Stimulated activated CD4-positive, alpha-beta T cell treated with anti-CD3 and anti-CD28 coated beads, Interleukin-2, amount 100 ng/mL, for 48 hours (primary cell): ENCODE results near the gene DTNBP1.
A peak's percentile ranks its signal among the peaks of the same experiment; 100 is the strongest.

Experiments
- DNase-seq, 2 donors: peaks; one replicate each; pipeline ENCODE4 v3.0.0-alpha.2; 2020

DTNBP1 gene, protein sequence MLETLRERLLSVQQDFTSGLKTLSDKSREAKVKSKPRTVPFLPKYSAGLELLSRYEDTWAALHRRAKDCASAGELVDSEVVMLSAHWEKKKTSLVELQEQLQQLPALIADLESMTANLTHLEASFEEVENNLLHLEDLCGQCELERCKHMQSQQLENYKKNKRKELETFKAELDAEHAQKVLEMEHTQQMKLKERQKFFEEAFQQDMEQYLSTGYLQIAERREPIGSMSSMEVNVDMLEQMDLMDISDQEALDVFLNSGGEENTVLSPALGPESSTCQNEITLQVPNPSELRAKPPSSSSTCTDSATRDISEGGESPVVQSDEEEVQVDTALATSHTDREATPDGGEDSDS

DNA sequence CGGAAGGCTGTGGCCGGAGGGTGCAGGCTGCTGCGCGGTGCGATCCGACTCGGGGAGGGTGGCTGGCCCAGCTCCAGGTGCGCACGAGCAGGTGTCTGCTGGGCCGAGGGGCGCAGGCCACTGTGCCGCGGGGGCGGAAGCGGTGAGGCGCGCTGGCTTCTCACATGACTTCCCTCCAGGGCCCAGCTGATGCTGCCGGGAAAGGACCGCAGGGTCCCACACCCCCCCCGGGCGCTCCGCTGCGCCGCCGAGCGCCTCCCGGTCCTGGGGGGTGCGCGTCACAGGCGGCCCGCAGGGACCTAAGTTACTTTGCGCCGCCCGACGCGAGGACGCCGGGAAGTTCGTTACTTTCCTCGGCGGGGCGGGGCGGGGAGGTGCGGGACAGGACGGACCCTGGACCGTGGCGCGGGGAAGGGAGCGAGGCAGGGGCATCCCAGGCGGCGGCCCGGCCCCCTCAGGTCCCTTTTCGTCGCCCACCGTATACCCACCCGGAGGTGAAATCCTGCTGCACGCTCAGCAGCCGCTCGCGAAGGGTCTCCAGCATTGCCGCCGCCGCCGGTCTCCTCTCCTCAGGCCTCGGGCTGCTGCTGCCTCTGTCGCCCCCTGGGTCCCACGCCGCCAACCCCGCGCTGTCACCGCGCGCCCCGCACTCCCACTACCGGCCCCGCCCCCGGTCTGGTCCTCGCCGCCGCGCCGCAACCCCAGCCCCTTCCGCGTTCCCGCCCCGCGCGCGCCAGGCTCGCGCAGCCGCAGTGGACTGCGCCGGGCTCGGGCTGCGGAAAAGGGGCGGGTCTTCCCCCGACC lies at the start of gene DTNBP1:
TSS of gene DTNBP1 (minus strand) at position 703 of the 804 bp plus-strand sequence. CDS start at position 544, 159 bp downstream.
- peak; percentile 78 to 84 for DNase-seq

DNA sequence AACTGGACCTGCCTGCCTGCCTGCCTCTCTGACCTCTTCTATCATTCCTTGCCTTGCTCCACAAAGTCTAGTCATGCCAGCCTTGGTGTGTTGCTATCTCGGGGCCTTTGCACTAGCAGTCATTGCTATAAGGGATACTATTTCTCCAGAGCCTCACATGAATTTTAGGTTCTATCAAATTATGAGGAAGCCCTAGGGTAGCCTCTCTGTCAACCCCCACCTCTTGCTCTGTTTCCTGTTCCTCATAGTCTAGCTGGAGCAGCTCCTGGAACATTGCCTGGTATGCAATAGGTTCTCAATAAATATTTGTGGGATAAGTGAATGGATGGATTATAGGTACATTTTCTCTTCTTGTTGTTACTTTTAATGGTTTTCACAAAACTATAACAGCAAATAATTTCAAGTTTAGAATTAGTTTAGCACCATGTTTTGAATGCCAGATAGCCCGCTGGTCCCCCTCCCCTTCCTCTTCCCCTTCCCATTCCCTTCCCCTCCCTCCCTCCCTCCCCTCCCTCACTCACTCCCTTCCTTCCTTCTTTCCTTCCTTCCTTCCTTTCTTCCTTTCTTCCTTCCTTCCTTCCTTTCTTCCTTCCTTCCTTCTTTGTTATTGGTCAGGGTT lies 46.9 kb upstream of the DTNBP1 start:
- no peak for DNase-seq

DNA sequence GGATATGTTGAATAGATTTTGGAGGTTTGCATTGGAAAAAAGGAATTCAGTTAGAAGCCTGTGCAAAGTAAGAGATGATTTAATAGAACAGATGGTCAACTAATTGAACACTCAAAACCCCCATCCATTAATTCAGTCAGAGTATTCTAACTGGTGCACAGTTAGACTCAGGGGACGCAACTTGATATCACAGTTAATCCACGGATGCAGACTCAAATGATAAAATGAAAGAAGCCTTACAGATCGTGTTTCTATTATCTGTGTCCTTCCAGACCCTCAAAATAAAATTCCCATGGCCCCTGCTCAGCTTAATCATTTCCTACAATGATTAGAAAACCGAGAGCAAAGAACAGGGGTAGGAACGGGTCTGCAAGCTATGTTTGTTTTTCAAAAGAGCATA lies 45.4 kb upstream of the DTNBP1 start:
- DNase-seq = no peak

DNA sequence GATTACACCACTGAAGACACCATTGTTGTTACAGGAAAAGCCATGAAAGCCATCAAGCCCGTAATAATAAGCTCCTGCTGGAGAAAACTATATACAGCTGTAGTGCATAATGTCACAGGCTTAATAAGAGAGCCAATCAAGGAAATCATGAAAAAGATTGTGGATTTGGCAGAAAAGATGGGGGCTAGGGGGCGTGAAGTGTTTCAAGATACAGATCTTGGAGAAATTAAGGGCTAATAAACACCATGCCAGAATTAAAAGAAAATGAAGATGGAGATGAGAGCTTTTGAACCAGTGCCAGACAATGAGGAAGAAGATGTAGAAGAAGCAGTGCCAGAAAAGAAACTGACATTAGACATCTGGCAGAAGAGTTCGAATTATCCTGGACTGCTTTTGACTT lies 43.2 kb upstream of the DTNBP1 start:
- DNase-seq = no peak

DNA sequence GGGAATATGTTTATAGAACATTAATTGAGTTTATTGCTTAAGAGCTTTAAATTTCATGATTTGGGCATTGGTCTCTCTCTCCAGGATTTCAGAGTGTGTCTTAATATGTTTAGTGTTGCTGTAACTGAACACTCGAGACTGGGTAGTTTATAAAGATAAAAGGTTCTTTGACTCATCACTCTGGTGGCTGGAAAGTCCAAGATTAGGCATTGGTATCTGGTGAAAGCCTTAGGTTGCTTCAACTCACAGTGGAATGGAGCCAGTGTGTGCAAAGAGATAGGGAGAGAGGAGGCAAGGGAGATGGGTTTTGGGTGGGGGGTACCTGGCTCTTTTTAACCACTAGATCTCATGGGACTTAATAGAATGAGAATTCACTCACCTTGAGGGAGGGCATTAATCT lies 35.6 kb upstream of the DTNBP1 start:
- DNase-seq = no peak

DNA sequence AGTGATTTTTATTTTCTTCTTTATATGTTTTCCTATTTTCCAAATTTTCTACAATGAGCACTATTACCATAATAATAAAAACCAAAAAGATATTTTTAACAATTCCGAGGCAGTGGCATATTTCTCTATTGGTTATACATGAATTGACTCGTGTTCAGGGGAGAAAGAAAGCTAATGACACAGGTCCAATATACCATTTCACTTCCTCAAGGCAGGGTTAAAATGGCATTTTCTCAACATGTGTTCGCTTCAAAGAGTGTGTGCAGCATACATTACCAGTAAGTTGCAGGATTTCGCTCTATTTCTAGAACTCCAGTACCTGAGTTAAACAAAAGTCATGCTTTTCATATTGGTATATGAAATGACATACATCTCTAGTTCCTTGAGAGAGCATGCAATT lies 35.1 kb upstream of the DTNBP1 start:
- no peak for DNase-seq

DNA sequence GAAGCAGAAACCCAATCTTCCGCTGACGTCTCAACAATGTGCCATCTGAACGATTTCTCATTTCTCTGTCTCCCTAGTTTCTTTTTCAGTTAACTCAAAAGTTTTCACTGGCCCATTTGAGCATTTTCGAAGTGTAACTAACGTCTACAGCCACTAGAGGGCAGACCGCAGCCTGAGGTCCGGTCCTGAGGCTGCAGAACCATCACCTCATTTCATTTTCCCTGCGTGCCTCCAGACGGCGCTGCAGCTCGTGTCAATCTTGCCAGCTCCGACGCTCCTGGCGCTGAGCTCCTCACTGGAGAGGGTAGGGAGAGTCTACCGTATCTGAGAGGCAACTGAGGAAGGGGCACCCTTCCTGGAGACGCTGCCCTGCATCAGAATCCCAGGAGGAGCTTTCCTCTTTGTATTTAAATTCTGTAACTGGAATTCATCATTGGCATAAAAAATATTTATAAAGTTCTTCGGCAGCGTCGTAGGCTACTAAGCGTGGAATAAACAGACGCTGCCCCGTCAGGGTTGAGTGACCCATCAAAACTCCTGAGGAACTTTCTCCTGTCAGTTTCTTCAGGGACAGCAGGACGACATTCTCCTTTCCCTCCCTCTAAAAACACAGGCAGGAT lies 28.5 kb upstream of the DTNBP1 start:
- DNase-seq = peak; percentile 69 to 72

DNA sequence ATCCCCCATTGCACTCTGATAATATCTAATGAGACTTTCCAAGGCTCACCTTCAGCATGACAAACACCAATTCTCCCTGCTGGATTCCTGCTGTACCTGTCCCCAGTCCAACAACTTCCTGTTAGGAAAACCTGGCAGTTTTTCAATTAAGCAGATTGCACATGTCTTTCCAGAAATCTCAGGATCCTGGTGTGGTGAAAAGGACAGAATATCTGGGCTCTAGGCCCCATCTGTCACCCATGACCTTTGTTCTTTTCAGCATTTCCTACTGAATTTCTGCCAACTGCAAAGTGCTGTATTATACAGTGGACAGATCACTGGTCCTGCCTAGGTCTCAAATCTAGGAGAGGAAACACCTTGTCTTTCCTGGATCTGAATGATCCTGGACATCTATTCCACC lies 27.7 kb upstream of the DTNBP1 start:
- no peak for DNase-seq

DNA sequence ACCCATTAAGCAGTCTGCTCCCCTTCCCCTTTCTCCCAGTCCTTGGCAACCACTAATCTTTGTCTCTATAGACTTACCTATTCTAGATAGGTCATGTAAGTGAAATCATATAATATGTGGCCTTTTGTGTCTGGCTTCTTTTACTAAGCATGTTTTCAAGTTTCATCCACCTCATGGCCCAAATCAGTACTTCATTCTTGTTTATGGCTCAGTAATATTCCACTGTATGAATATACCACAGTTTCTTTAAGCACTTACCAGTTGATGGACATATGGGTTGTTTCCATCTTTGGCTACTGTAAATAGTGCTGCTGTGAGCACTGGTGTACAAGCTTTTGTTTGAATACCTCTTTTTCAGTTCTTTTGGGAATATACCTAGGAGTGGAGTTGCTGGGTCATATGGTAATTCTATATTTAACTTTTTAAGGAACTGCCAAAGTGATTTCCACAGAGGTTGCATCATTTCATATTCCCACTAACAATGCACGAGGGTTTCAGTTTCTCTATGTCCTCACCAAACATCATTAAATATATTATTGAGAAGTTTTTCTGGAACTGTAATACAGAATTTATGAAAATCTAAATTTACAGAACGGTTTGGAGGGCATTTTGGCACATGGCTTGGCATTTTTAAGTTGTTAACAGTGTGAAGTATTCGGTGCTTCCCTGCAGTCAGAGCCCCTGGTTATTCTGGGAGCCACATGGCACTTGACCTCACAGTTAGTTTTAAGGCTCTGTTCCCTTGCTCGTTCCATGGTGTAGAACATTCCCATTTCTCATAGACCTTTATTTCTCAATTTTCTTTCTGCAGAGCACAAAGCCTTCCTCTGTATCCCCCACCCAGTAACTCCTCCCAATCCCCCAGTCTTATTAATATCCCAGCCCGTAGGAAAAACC lies 27.0 kb upstream of the DTNBP1 start:
- DNase-seq = no peak

DNA sequence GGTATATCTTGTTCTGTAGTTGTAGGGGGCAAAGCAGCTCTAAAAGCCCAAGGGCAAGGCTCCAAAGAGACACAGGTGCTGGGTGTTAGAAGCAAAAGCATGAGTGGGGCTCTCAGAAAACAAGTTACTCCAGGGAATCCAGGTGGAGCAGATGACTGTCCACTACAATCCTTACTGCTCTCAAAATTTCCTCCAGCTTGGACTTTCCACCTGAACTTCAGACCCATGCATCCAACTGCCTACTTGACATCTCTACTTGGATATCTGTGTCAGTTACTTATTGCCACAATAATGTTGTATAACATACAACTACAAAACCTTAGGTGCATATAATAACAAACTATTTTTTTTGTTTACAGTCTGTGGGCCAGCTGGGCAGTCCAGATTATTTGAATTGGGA lies 22.8 kb upstream of the DTNBP1 start:
- no peak for DNase-seq

DNA sequence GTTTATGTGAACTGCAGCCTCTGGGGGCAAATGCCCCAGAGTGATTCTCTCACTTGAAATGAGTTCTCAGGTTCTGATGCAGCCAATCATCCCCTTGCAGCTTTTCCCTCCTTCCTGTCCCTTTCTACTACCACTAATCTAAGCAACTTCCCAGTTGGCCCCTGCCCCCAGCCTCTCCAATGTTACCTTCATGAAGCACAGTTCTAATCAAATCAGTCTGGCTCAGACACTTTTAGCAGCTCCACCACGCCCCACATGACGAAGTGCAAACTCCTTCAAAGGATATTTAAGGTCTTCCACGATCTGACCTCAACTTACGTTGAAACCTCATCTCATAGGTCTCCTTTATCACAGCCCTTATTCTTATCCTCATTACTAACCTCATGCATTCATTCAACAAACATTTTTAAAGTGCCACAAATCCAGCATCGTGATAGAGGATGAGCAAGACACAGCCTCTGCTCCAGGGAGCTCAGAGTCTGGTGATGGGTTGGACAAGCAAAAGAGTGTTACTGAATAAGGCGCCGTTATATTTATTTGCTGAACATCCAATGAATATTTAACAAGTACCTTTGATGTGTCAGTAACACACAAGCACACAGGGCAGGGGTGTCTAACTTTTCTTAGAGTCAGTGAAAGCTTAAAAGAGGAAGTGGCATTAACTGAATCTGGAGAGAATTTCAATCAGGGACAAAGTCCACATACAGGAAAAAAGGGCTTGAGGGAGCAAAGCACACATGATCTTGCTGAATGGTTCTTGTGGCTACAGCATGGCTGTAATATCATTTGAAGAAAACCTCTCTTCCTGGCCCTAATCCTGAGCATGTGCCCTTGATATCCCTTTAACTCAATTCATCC lies 20.4 kb upstream of the DTNBP1 start:
- no peak for DNase-seq

DNA sequence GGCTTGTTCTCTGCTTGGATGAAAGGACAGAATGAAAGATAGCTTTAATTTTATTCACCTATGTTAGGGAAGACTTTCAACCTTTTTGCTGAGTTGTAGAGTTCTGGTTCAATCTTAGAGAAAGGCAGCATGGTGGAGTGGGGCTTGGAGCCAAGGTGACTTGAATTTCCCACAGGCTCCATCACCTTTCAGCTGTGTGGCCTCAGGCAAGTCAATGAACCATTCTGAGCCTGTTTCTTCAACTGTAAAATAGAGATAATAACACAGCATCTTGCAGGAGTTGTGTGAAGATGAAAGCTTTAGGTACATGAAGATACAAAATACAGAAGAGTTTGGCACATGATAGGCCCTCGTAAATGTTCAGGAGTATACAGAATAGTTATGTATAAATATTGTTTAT lies 19.1 kb upstream of the DTNBP1 start:
- no peak for DNase-seq

DNA sequence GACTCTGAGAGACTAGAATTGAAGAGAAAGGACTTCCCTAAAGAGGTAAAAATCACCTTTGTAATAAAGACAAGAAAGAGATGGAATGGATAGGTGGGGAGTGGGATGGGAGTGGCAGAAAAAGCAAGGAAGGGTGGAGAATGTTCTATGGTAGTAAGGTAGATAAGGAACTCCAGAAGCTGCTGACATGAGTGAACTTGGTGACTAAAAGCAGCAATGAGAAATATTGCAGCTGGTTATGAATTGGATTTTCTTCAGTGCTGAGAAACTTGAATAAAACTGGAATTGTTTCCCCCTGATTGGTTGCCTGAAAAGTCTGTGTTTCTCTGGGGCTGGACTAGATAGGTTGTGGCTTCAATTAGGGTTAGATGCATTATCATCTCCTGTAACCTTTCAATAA lies 15.7 kb upstream of the DTNBP1 start:
- DNase-seq = no peak

DNA sequence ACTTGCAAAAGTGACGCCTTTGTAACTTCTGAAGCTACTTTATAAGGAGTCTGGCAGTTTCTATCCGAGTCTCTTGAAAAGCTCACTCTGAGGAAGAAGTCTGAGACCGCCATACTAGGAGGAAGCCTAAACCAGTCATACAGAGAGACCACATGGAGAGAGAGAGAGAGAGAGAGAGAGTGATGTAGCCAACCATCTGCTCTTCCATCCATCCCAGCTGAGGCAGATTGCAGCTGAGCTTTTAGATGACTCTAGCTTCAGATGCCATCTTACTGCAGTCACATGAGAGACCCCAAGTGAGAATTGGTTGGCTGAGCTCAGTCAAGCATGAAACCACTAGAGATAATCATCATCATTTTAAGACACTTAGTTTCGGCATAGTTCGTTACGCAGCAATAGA lies 15.0 kb upstream of the DTNBP1 start:
- DNase-seq = no peak

DNA sequence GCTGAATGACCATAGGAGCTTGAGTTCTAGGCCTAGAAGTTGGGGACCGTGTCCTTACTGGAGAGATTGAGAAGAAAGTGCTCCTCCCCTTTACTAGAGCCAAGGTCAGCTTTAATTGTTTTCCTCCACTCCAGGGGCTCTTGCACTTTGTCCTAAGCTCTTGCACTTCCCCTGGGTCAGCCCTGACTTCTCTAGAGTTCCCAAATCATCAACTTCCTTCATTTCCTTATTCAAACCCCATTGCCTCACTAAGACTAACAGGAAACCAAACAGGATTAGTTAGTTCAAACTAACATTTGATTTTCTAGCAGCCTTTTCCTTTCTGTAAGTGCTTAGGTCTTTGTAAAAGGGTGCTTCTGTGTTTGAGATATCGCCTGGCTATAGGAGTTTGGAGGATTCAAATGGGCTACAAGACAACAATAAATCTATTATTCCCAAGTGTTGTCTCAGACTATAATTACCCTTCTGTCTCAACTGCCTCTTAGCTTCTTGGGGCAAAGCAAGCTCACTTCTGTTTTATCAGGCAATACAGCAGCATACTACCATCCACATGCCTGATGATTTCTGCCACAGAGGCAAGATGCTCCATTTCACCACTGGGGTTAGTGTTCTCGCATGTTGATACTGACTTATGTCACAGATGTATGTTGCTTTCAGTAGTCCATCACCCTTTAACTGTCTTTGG lies 12.8 kb upstream of the DTNBP1 start:
- no peak for DNase-seq

DNA sequence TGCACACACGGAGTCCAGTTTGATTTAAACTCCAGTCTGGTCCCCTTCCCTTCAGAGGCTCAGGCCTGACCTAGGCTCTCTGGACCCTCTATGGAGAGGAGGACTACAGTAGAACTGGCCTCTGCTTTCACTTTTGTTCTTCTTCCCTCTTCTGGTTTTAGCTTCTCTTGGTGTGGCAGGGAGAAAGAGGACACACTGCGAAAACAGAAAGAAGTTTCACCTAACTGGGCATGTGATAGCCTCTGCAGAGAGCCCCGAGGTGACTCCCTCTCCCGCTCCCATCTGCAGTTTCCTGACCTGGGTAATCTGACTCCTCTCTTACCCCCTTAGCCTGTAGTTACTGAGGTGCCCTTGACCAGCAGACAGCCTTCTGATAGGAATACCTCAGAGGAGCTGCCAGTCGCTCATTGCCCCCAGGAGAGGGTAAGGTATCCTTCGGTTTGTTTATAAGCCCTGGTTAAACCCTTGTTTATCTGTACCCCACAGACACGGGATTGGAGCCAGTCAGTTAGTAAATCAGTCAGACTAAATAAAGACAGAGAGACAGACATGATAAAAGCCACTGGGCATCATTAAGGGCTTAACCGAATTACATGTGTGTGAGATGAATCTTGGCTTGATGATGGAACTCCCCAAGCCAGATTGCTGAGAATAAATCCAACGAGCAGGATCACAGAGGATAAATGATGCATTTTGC lies 12.0 kb upstream of the DTNBP1 start:
- no peak for DNase-seq

DNA sequence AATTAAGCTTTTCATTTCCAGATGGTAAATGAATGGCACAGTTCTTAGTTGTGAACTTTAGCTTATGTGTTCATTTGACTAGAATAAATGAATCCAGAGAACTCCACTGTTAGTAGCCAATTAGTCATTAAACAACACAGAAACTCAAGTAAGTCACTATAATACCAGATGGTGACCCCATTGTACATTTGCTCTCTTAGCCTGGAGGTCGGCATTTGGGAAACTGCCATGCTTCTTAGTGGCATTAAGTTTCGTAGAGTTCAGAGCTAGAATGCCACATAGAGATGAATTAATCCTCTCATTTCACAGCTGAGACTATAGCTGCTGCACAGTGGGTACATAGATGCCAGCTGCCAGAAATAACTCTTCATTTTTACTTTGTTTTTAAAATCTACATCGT lies 10.8 kb upstream of the DTNBP1 start:
- no peak for DNase-seq

DNA sequence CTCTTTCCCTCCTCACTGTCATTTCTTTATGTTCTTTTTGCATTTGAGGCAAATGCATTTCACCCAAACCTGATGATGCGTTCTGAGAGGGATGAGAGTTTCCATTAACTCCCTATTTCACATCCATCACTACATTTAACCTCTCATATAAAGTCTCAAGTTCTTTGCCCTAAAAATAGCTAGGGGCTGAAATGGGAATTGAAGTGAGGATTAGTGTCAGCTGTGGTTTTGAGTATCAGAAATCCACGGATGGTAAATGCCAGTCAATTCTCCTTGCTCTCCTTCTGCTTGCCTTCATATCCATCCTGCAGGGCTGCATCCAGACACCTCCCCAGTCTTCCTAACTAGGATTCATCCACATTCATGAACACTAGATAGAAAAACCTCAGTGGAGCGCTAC lies 10.0 kb upstream of the DTNBP1 start:
- DNase-seq = no peak

DNA sequence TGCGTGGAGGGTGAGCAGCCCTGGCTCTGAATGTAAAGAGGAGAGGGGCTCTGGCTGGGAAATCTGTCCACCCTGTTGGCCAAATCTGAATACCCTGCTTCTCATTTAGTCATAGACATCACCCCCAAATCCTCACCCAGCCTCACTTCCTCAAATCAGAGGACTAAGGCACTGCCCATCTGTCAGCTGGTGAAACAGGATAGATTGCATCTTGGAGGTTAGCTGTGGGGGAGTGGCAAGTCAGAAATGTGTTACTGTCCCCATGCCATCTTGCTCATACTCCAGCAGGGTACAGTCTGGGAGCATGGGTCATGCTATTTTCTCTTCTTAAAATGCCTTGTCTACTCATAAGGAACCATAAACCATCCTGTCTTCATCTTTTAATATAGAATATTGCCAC lies 9.5 kb upstream of the DTNBP1 start:
- no peak for DNase-seq

DNA sequence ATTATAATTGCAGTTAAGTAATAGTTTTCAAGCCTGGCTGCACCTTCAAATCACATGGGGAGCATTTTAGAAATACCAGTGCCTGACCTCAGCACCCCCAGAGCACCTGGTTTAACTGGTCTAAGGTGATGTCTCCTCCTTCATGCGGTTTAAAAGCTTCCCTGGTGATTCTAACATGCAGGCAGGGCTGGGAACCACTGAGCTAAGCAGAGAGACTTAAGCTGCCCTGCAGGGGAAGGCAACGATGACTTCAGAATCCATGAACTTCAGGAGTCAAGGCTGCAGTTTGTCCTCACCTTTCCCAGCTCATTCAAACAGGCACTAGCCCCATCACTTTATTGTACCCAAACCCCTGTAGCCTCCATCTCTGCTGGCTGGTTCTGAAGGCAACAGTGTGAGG lies 6.1 kb upstream of the DTNBP1 start:
- no peak for DNase-seq
